Measurements from ENCODE around the gene OSBPL6. TPM values are rescaled to one million over a fixed set of nuclear protein-coding genes. Genes with fewer than 3 reads are reported as not detected.

OSBPL6 gene
- total RNA-seq, 2 experiments from 2014 or later = 0.73 to 2.9 TPM

GRCh38 chr2:178233428-178233827 is 39.1 kb downstream of the OSBPL6 start:
- Mint-ChIP-seq H3K4me1 (no peaks in the 10 kb centered on the region), H3K4me3 (no peak overlapping the region), H3K27ac (no peak overlapping the region), H3K9me3 (ENCODE audit: low read depth) (no peaks in the 10 kb centered on the region), H3K27me3 (peaks cover 9% of the 10 kb centered on the region), H3K36me3 (no peaks in the 10 kb centered on the region)
- CTCF ChIA-PET = no interaction called here
- DNase-seq = no peak
- no peak for ATAC-seq

DNA sequence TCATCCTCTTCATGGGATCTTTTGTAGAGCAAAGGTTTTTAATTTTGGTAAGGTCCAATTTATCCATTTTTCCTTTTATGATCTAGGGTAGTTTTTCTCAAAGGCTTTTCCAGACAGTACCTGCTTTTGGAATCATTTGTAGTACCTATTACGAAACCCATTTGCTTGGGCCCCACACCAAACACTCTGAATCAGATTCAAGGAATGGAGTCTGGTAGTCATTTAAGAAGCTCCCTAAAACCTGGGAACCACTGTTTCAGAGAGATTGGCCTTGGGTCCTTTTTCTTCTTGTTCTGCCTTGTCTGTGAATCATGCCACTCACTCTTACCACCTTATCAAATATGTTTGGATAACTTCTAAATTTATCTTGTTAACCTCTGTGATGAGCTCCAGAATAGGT is 40.3 kb downstream of the OSBPL6 start:
- Mint-ChIP-seq H3K4me1 (no peaks in the 10 kb centered on the region), H3K27me3 (peaks cover 9% of the 10 kb centered on the region), H3K4me3 (no peak overlapping the region), H3K36me3 (no peaks in the 10 kb centered on the region), H3K27ac (no peak overlapping the region), H3K9me3 (ENCODE audit: low read depth) (no peaks in the 10 kb centered on the region)
- DNase-seq (no peak), ATAC-seq (no peak)
- CTCF ChIA-PET = no interaction called here

DNA sequence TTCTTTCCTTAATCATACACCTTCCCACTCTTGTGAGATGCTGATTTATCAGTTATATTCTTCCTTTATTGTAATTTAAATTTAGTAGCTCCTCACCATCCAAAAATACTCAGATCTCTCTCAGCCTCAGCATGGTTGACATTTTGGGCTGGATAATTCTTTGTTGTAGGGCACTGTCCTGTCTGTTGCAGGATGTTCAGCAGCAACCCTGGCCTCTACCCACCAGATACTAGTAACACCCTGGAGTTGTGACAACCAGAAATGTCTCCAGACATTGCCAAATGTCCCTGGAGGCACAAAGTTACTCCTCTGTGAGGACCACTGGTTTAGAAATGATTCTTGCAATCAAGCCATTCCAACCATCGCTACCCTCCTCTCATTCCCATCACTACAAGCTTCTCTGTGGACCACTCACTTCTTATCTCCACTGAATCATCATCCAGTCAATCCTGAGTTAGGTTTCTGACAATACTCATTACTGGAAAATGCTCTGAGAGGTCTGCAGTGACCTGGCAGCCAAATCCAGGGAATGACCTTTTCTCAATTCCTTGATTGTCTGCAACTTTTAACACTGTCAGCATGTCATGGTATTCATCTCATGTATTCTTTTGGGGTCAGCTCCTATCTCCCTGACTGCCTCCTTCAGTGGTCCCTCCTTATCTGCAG is 43.3 kb downstream of the OSBPL6 start:
- H3K27me3 Mint-ChIP-seq = peaks cover 9% of the 10 kb centered on the region
- no peak for DNase-seq
- no peaks in the 10 kb centered on the region for H3K4me1 Mint-ChIP-seq
- no peak for ATAC-seq
- H3K9me3 Mint-ChIP-seq (ENCODE audit: low read depth) = no peaks in the 10 kb centered on the region
- no peak overlapping the region for H3K27ac Mint-ChIP-seq
- no peak overlapping the region for H3K4me3 Mint-ChIP-seq
- CTCF ChIA-PET = no interaction called here
- no peaks in the 10 kb centered on the region for H3K36me3 Mint-ChIP-seq

DNA sequence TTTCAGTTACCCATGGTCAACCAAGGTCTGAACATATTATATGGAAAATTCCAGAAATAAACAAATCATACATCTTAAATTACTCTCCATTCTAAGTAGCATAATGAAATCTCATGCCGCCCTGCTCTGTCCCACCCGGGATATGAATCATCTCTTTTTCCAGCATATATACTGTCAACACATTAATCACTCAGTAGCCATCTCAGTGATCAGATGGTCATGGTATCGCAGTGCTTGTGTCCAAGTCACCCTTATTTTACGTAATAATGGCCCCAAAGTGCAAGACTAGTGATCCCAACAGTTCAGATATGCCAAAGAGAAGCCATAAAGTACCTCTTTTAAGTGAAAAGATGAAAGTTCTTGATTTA is 43.8 kb downstream of the OSBPL6 start:
- Mint-ChIP-seq H3K4me3 (no peak overlapping the region), H3K27ac (no peak overlapping the region), H3K27me3 (peaks cover 9% of the 10 kb centered on the region), H3K4me1 (no peaks in the 10 kb centered on the region), H3K36me3 (no peaks in the 10 kb centered on the region), H3K9me3 (ENCODE audit: low read depth) (no peaks in the 10 kb centered on the region)
- CTCF ChIA-PET = no interaction called here
- DNase-seq = no peak
- ATAC-seq = no peak

- no peak for ATAC-seq
- Mint-ChIP-seq H3K4me1 (no peaks in the 10 kb centered on the region), H3K36me3 (no peaks in the 10 kb centered on the region), H3K4me3 (no peak overlapping the region), H3K27me3 (peaks cover 9% of the 10 kb centered on the region), H3K9me3 (ENCODE audit: low read depth) (no peaks in the 10 kb centered on the region), H3K27ac (no peak overlapping the region)
- CTCF ChIA-PET = no interaction called here
- no peak for DNase-seq
Measured at GRCh38 chr2:178238750-178239149, 44.4 kb downstream of the OSBPL6 start.

GRCh38 chr2:178241844-178242551 is 47.7 kb downstream of the OSBPL6 start:
- Mint-ChIP-seq H3K4me1 (no peaks in the 10 kb centered on the region), H3K4me3 (no peak overlapping the region), H3K36me3 (no peaks in the 10 kb centered on the region), H3K27me3 (peaks cover 1% of the 10 kb centered on the region), H3K27ac (no peak overlapping the region), H3K9me3 (ENCODE audit: low read depth) (no peaks in the 10 kb centered on the region)
- DNase-seq = no peak
- CTCF ChIA-PET = no interaction called here
- no peak for ATAC-seq

DNA sequence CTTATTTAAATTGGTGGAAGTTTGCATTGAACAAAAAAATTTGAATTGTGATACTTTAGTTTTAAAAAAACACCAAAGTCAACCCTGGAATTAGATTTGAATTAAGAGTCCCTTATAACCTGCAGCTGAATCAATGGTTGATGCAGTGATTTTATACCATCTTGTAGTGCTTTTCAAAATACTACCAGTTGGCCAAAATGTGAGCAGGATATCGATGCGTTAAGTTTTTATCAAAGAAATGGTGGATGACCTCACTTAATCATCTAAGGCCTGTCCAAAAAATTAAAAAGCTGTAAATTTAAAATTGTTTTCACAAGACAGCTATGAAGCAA is 48.2 kb downstream of the OSBPL6 start:
- Mint-ChIP-seq H3K4me1 (no peaks in the 10 kb centered on the region), H3K27me3 (peaks cover 4% of the 10 kb centered on the region), H3K9me3 (ENCODE audit: low read depth) (no peaks in the 10 kb centered on the region), H3K4me3 (no peak overlapping the region), H3K27ac (no peak overlapping the region), H3K36me3 (no peaks in the 10 kb centered on the region)
- CTCF ChIA-PET = no interaction called here
- DNase-seq (no peak), ATAC-seq (no peak)

- Mint-ChIP-seq H3K9me3 (ENCODE audit: low read depth) (no peaks in the 10 kb centered on the region), H3K4me1 (no peaks in the 10 kb centered on the region), H3K27ac (no peak overlapping the region), H3K36me3 (no peaks in the 10 kb centered on the region), H3K27me3 (peaks cover 7% of the 10 kb centered on the region), H3K4me3 (no peak overlapping the region)
- DNase-seq (no peak), ATAC-seq (no peak)
- CTCF ChIA-PET = no interaction called here
Measured at GRCh38 chr2:178243961-178244360, 49.6 kb downstream of the OSBPL6 start.

DNA sequence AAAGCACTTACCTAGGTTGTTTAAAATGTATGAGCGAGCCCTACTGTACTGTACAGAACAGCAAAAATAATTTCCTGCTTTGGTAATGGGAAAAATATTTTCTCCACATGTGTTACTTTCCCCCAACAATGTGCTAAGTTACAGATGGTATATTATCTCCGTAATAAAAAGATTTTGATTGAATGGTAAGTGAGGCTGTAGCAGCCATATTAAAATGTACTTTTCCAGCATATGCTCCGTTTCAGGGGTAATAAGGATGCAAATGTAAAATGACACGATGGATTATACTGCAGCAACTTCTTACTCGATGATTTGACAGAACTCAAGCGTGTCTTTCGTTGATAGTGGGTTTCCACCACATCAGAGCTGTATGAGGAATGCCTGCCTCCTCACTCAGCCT is 50.5 kb downstream of the OSBPL6 start:
- Mint-ChIP-seq H3K36me3 (no peaks in the 10 kb centered on the region), H3K9me3 (ENCODE audit: low read depth) (no peaks in the 10 kb centered on the region), H3K4me1 (no peaks in the 10 kb centered on the region), H3K27ac (no peak overlapping the region), H3K27me3 (peaks cover 7% of the 10 kb centered on the region), H3K4me3 (no peak overlapping the region)
- CTCF ChIA-PET = no interaction called here
- DNase-seq = no peak
- ATAC-seq = no peak

DNA sequence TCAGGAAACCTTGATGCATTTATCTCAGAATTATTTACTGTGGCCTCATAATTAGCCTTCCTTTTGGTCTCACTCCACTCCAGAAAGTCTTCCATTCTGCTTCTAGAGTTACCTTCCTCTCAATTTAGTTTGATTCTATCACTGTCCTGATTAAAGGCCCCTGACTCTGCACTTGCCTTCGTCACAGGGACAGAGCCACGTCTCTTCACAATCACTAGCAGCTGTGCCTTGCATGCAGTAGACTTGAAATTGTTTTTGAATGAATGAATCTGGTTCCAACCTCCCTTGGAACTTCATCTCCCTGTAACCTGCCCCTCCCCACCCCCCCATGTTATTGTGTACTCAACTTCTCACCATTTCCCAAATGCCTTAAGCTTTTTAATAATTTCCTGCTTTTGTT is 52.4 kb downstream of the OSBPL6 start:
- Mint-ChIP-seq H3K36me3 (no peaks in the 10 kb centered on the region), H3K4me1 (no peaks in the 10 kb centered on the region), H3K4me3 (no peak overlapping the region), H3K27ac (no peak overlapping the region), H3K9me3 (ENCODE audit: low read depth) (no peaks in the 10 kb centered on the region), H3K27me3 (peaks cover 13% of the 10 kb centered on the region)
- ATAC-seq = no peak
- no peak for DNase-seq
- CTCF ChIA-PET = no interaction called here

- no peaks in the 10 kb centered on the region for H3K36me3 Mint-ChIP-seq
- peaks cover 13% of the 10 kb centered on the region for H3K27me3 Mint-ChIP-seq
- no peaks in the 10 kb centered on the region for H3K4me1 Mint-ChIP-seq
- CTCF ChIA-PET = no interaction called here
- DNase-seq (no peak), ATAC-seq (no peak)
- no peak overlapping the region for H3K4me3 Mint-ChIP-seq
- H3K27ac Mint-ChIP-seq = no peak overlapping the region
- no peaks in the 10 kb centered on the region for H3K9me3 Mint-ChIP-seq (ENCODE audit: low read depth)
Measured at GRCh38 chr2:178247250-178247649, 52.9 kb downstream of the OSBPL6 start.

DNA sequence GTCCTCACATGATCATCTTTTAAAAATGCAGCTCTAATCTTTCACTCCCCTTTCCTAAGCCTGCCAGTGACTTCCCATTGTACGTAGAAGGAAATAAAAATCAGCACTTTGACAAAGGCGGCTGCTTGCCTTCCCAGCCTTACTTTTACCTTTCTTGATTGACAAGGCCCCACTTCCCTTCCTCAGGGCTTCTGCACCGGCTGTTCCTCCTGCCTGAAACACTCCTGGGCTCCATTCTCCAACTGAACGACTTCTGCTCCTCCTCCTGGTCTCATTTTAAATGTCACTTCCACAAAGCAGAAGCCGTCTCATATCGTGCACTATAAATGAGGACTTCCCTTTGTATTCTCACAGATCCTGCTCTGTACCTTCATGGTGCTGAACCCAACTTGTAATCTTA is 56.1 kb downstream of the OSBPL6 start:
- DNase-seq (no peak), ATAC-seq (no peak)
- Mint-ChIP-seq H3K9me3 (ENCODE audit: low read depth) (no peaks in the 10 kb centered on the region), H3K4me3 (no peak overlapping the region), H3K27me3 (peaks cover 13% of the 10 kb centered on the region), H3K27ac (no peak overlapping the region), H3K36me3 (no peaks in the 10 kb centered on the region), H3K4me1 (no peaks in the 10 kb centered on the region)
- CTCF ChIA-PET = no interaction called here

- ATAC-seq (no peak), DNase-seq (no peak)
- no peaks in the 10 kb centered on the region for H3K4me1 Mint-ChIP-seq
- H3K4me3 Mint-ChIP-seq = no peak overlapping the region
- no peak overlapping the region for H3K27ac Mint-ChIP-seq
- H3K27me3 Mint-ChIP-seq = peaks cover 16% of the 10 kb centered on the region
- CTCF ChIA-PET = no interaction called here
- H3K9me3 Mint-ChIP-seq (ENCODE audit: low read depth) = no peaks in the 10 kb centered on the region
- no peaks in the 10 kb centered on the region for H3K36me3 Mint-ChIP-seq
Measured at GRCh38 chr2:178251151-178251955, 57.0 kb downstream of the OSBPL6 start.

DNA sequence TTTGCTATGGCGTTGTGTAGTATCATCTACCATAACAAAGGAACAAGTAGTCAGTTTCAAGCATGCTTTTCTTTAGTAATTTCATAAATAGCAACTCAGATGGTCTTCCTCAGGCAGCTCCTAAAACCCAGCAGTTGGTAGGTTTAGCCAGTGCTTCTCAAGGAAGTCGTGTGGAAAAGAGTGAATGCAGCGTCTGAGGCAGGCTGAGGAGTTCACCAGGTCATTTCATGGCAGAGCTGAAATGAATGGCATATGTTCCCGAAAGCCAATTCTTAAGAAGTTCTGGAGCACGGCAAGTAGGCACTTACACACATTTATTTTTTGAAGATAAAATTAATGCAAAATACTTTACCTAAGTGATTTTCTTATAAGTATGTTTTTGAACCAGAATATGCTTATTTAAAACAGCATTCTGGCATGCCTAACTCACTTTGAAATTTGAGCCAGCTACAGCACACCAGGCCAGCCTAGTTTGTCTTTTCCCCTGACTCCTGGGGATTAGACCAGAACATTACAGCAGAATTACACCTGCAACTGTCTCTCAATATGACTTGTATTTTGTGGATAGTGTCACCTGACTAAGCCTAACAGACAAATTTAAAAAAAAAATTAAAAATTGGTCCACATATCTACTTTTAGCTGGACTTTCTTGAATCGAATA is 62.2 kb downstream of the OSBPL6 start:
- Mint-ChIP-seq H3K4me1 (no peaks in the 10 kb centered on the region), H3K27ac (no peak overlapping the region), H3K27me3 (peaks cover 26% of the 10 kb centered on the region), H3K4me3 (no peak overlapping the region), H3K9me3 (ENCODE audit: low read depth) (no peaks in the 10 kb centered on the region), H3K36me3 (no peaks in the 10 kb centered on the region)
- DNase-seq (no peak), ATAC-seq (no peak)
- CTCF ChIA-PET = no interaction called here
